NCI-H524 (cell line): ENCODE data around the gene RBM34.

ENCODE experiments used
- DNase-seq, 2 experiments: peaks; one replicate each; lab custom pipeline; 2025; lab: John Stamatoyannopoulos, UW

Gene RBM34

GRCh38 chr1:235156265-235156664 lies 4.8 kb downstream of the RBM34 start:
- DNase-seq = no peak

DNA sequence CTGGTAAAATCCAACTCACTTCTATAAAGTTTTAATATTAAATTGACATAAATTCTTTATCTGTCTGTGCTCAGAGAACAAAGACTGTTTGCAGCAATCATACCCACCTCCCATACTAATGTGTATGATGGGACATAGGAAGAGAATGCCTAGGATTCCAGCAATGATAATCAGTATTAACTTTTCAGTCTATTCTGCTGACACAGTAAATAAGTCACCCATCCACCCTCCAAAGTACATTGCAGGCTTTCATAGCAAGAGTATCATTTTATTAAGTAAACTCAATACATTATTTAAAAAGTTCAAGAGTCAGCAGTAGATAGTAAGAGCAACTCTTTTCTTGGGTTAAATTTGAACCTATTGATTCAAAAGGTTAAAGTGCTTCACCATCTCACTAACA lies 8.8 kb downstream of the RBM34 start:
- DNase-seq = no peak

- no peak for DNase-seq
Observed at GRCh38 chr1:235151033-235151432, 10.0 kb downstream of the RBM34 start.

- no peak for DNase-seq
Observed at GRCh38 chr1:235149824-235150223, 11.2 kb downstream of the RBM34 start.

- no peak for DNase-seq
Observed at GRCh38 chr1:235147269-235147668, 13.8 kb downstream of the RBM34 start.

GRCh38 chr1:235145639-235146038 lies 15.4 kb downstream of the RBM34 start:
- no peak for DNase-seq

DNA sequence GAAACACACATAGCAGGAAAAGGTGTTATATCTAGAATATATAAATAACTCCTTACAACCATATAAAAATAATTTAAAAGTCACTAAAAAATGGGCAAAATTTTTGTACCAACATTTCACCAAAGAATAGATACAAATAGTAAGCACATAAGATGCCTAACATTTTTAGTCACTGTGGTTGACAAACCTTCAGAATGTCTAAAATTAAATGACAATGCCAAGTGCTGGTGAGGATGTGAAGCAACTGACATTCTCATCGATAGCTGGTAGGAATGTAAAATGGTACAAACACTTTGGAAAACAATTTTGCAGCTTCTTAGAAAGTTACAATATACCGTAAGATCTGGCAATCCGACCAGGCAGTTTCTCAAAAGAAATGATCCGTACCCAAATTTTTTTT lies 18.1 kb downstream of the RBM34 start:
- no peak for DNase-seq

- no peak for DNase-seq
Observed at GRCh38 chr1:235139315-235139714, 21.7 kb downstream of the RBM34 start.

DNA sequence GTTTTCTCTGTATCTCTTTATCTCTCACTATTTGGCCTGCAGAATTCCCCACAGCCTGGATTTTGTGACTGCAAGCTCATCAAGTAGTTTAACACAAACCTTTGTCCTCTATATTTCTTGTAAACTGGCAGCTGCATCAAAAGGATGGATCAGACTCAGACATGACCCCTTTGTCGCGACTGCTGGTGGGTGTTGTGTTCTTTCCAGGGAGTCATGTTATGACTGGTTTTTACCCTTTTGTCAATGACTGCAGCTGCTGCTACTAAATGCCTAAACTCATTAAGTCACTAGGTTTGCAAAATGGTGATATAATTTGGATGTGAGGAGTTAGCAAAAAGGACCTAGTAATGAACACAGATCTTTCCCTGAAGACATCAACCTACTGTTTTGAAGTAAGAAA lies 22.2 kb downstream of the RBM34 start:
- no peak for DNase-seq

DNA sequence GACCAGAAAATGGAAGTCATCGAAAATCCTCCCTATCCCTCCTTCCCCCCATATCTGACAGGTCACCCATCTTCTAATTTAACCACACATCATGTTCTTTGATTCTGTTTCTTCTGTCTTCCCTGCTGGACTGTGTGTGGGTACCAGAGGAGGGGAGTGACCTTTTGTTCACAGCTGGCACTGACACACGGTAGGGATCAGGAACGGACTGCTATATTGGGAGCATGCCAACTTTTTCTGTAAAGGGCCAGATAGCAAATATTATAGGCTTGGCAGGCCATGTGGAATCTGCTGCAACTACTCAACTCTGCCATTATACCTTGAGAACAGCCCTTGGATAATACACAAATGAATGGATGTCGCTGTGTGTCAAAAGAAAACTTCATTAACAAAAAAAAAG lies 24.9 kb downstream of the RBM34 start:
- DNase-seq = peak in 1 of 2 experiments; percentile 7

- DNase-seq = no peak
Observed at GRCh38 chr1:235134171-235134570, 26.9 kb downstream of the RBM34 start.

DNA sequence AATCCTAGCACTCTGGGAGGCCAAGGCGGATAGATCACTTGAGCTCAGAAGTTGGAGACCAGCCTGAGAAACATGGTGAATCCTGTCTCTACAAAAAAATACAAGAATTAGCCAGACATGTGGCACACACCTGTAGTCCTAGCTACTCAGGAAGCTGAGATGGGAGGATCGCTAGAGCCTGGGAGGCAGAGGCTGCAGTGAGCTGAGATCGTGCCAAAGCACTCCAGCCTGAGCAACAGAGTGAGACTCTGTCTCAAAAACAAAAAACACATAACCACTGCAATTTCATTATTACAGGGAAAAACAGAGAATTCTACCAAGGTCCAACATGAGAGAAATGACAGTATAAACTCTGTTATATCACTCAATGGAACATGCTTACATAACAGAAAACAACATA lies 28.0 kb downstream of the RBM34 start:
- no peak for DNase-seq

GRCh38 chr1:235131961-235132360 lies 29.1 kb downstream of the RBM34 start:
- DNase-seq = no peak

DNA sequence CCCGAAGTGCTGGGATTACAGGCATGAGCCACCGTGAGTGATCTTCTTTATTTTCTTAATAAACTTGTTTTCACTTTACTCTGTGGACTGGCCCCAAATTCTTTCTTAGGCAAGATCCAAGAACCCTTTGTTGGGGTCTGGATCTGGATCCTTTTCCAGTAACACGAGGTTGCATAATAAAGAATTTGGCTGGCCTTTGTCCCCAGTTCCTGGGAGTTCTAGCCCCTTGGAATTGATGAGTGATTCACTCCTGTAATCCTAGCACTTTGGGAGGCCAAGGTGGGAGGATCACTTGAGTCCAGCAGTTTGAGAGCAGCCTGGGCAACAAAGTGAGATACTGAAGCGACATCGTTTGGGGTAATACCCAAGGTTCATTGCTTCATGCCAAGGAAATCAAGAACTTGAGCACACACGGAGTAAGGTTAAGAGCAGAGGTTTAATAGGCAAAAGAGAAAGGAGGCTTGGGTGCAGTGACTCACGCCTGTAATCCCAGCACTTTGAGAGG lies 30.2 kb downstream of the RBM34 start:
- DNase-seq = no peak

GRCh38 chr1:235129774-235130570 lies 31.1 kb downstream of the RBM34 start:
- DNase-seq = no peak

DNA sequence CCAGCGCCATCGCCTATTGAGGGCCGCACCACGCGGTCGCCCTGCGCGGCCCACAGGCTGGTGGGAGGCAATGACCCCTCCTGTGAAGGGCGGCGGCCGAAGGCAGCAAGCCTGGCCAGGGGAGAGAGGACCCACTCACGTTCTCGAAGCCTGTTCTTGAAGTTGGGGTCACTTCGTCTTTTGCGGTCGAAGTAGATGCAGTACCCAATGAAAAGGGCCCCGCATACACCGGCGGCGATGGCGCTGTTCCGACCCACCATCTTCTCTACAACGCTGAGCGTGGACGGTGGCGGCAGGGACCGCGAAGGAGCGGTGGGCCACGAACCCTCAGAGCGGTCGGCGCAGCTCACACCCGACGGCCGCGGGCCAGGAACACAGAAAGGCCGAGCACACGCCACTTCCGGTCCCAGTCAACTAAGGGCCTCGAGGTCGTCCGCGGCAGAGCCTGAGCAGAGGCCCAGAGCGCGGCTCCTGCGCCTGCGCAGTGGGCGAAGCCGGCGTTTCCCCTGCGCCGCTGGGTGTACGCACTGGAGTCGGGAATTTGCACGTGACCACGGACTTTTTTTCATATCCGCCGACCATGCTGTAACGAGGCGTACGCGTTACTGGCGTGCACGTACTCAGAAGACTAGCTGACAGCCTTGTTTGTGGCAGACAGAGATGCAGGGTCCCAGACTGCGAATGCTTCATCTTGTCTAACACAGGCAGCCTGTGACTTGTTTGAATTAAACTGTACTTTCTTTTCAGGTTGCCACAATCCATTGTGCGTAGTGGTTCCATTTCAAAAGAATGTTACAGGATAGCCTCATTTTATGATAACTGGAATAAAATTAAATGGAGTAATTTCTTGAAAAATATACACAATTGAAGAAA lies 32.4 kb downstream of the RBM34 start, which contains the start of gene TOMM20:
Gene TOMM20 (minus strand): TSS at position 382 of the 873 bp plus-strand sequence. CDS start 122 bp downstream, at position 260.
- peak; percentile 94 to 98 for DNase-seq

GRCh38 chr1:235127732-235128455 lies 33.2 kb downstream of the RBM34 start:
- peak in 1 of 2 experiments; percentile 19 for DNase-seq

GRCh38 chr1:235127203-235127602 lies 33.8 kb downstream of the RBM34 start:
- no peak for DNase-seq

- no peak for DNase-seq
Observed at GRCh38 chr1:235124665-235125064, 36.4 kb downstream of the RBM34 start.

- DNase-seq = no peak
Observed at GRCh38 chr1:235124111-235124510, 36.9 kb downstream of the RBM34 start.

GRCh38 chr1:235122348-235122747 lies 38.7 kb downstream of the RBM34 start:
- DNase-seq = no peak
